HepG2 (cell line): ENCODE measurements around the gene HKDC1. TPM values are rescaled to one million over a fixed set of nuclear protein-coding genes. Genes with fewer than 3 reads are reported as not detected.

Source experiments
- ATAC-seq: fragments of 200-7000 bp; cut with Tn5 transposase; 3 replicates; pipeline ENCODE4 v1.9.1; 2020; ENCODE audit warnings: mild to moderate bottlenecking, moderate library complexity
- BruUV-seq: library from RNA; stranded (reverse); fragments of 400-500 nt; replicated peaks from 2 replicates; lab custom pipeline; 2021; lab: Mats Ljungman, UMichigan
- CTCF ChIA-PET: fragments of 300-600 bp; formaldehyde crosslinking; extraction: SDS; loops from one replicate; lab custom pipeline; 2021; ENCODE audit warnings: low total read pairs, inconsistent platforms, low intra/inter-chr PET ratio; lab: Yijun Ruan, JAX
- POLR2A ChIA-PET: fragments of 350-600 bp; sonication (Branson Sonifier 250); formaldehyde crosslinking; loops from one replicate; lab custom pipeline; 2020; ENCODE audit warnings: antibody characterized with exemption, inconsistent platforms; lab: Yijun Ruan, JAX
- DNase-seq: peaks from one replicate; pipeline ENCODE4 v3.0.0-alpha.2; 2015; ENCODE audit warnings: low spot score
- FAIRE-seq: peaks from 3 replicates; lab custom pipeline; 2011; peaks lifted over from hg19 to GRCh38; lab: Jason Lieb, UNC
- H2AFZ ChIP-seq: one replicate; pipeline ENCODE4 v1.6.1; 2011; ENCODE audit warnings: low read length, inconsistent platforms
- H3K27ac ChIP-seq: fragments of 300-600 bp; 3 replicates; pipeline ENCODE4 v1.8.0; 2011; ENCODE audit warnings: mixed run types, mild to moderate bottlenecking, mixed read lengths, low read length, inconsistent platforms; ENCODE audit not compliant: insufficient read depth; ENCODE audit errors: extremely low read length
- H3K27me3 ChIP-seq, 2 experiments: fragments of 200-600 bp in 1 of 2; 2 replicates in 1 of 2; 3 replicates in 1 of 2; pipeline versions ENCODE4 v1.6.0 to v1.8.0; 2011; ENCODE audit warnings: low read length in 2 of 2, mild to moderate bottlenecking in 2 of 2, moderate library complexity in 2 of 2, inconsistent platforms in 1 of 2; ENCODE audit not compliant: insufficient read depth in 2 of 2, control insufficient read depth in 1 of 2
- H3K36me3 ChIP-seq, 2 experiments: fragments of 200-600 bp in 1 of 2; replicated peaks in 1 of 2; 2 replicates in 1 of 2; 3 replicates in 1 of 2; pipeline versions ENCODE4 v1.5.1 to v1.8.0; 2011; ENCODE audit warnings: low read length in 2 of 2, inconsistent platforms in 1 of 2; ENCODE audit not compliant: insufficient read depth in 2 of 2, control insufficient read depth in 1 of 2
- H3K4me1 ChIP-seq: 2 replicates; pipeline ENCODE4 v1.5.1; 2012; ENCODE audit warnings: low read length, inconsistent platforms; ENCODE audit not compliant: insufficient read depth
- H3K4me2 ChIP-seq: 2 replicates; pipeline ENCODE4 v1.6.0; 2011; ENCODE audit warnings: low read depth, low read length, inconsistent platforms
- H3K4me3 ChIP-seq, 3 experiments: fragments of 200-600 bp in 1 of 3; sonication (generic), shearing (Covaris generic) in 1 of 3; replicated peaks in 1 of 3; 2 replicates each; pipeline ENCODE4 v1.5.1; 2011 to 2016; ENCODE audit warnings: low read length in 3 of 3, inconsistent platforms in 2 of 3, low read depth in 2 of 3, mild to moderate bottlenecking in 2 of 3, control low read depth in 1 of 3, mixed read lengths in 1 of 3; ENCODE audit not compliant: insufficient read depth in 1 of 3
- H3K79me2 ChIP-seq: one replicate; pipeline ENCODE4 v1.6.1; 2011; ENCODE audit warnings: low read length, inconsistent platforms; ENCODE audit not compliant: insufficient read depth
- H3K9ac ChIP-seq: 2 replicates; pipeline ENCODE4 v1.6.0; 2011; ENCODE audit warnings: mild to moderate bottlenecking, low read depth, low read length, inconsistent platforms; ENCODE audit not compliant: insufficient read depth
- H3K9me3 ChIP-seq: 2 replicates; pipeline ENCODE4 v1.5.1; 2012; ENCODE audit warnings: mild to moderate bottlenecking, low read length
- H4K20me1 ChIP-seq: 2 replicates; pipeline ENCODE4 v1.6.0; 2011; ENCODE audit warnings: inconsistent platforms, mild to moderate bottlenecking, low read length, moderate library complexity; ENCODE audit not compliant: insufficient read depth
- CHCHD3 ChIP-seq: sonication (generic); formaldehyde crosslinking; IDR thresholded peaks from 2 replicates; pipeline ENCODE4 v1.8.0; 2022; ENCODE audit warnings: mild to moderate bottlenecking, missing genetic modification reagents, moderate library complexity
- ERF ChIP-seq: IDR thresholded peaks from 2 replicates; pipeline ENCODE4 v1.6.1; 2018; ENCODE audit warnings: missing biosample characterization, missing genetic modification reagents
- HNRNPK ChIP-seq: fragments of 200-400 bp; formaldehyde crosslinking; IDR thresholded peaks from 2 replicates; pipeline ENCODE4 v1.6.1; 2018; ENCODE audit warnings: low read length, low read depth, moderate library complexity, mild to moderate bottlenecking; ENCODE audit not compliant: poor library complexity, severe bottlenecking
- KDM4B ChIP-seq: sonication (generic); formaldehyde crosslinking; IDR thresholded peaks from 2 replicates; pipeline ENCODE4 v1.4.0; 2020; ENCODE audit warnings: missing genetic modification reagents
- MAF1 ChIP-seq: sonication (generic); formaldehyde crosslinking; IDR thresholded peaks from 2 replicates; pipeline ENCODE4 v1.5.0; 2020; ENCODE audit warnings: missing genetic modification reagents, borderline replicate concordance
- PHF8 ChIP-seq: sonication (generic); formaldehyde crosslinking; IDR thresholded peaks from 2 replicates; pipeline ENCODE4 v1.5.0; 2020; ENCODE audit warnings: missing genetic modification reagents
- SMC3 ChIP-seq: IDR thresholded peaks from 2 replicates; pipeline ENCODE4 v1.6.1; 2011; ENCODE audit warnings: low read length, improper control_type of control experiment
- ZFP41 ChIP-seq: sonication (generic); formaldehyde crosslinking; IDR thresholded peaks from 2 replicates; pipeline ENCODE4 v1.4.0; 2020; ENCODE audit warnings: mild to moderate bottlenecking, missing genetic modification reagents, borderline replicate concordance
- ZFP91 ChIP-seq: sonication (generic); formaldehyde crosslinking; IDR thresholded peaks from 2 replicates; pipeline ENCODE4 v1.9.0; 2022; ENCODE audit warnings: missing genetic modification reagents, mild to moderate bottlenecking, borderline replicate concordance
- ZNF232 ChIP-seq: sonication (generic); formaldehyde crosslinking; IDR thresholded peaks from 2 replicates; pipeline ENCODE4 v1.4.0; 2020; ENCODE audit warnings: missing genetic modification reagents, borderline replicate concordance
- ZNF839 ChIP-seq: sonication (generic); formaldehyde crosslinking; IDR thresholded peaks from 2 replicates; pipeline ENCODE4 v1.4.0; 2020; ENCODE audit warnings: missing genetic modification reagents, mild to moderate bottlenecking, borderline replicate concordance
- WGBS: methylation state at CpG from one replicate; pipeline ENCODE4 v1.1.6; 2017; ENCODE audit warnings: low lambda C conversion rate; 5-methylcytosine and 5-hydroxymethylcytosine counted together
- in situ Hi-C: cut with HindIII; loops from 2 replicates; pipeline ENCODE4 v1.10.0; 2017; ENCODE audit warnings: low pct_unique_long_range_greater_than_20kb; ENCODE audit not compliant: extremely low pct_ligation_motif_present
- intact Hi-C: fragments of 100-400 bp; cut with micrococcal nuclease; formaldehyde crosslinking; loops from one replicate; pipeline ENCODE4 v1.10.0; 2022; ENCODE audit not compliant: unreplicated experiment
- polyA plus RNA-seq, 8 experiments: library from polyadenylated mRNA; depleted of rRNA in 3 of 8; stranded (reverse) in 7 of 8; unstranded in 1 of 8; fragments of >200 nt; fragmentation: Illumina TruSeq in 4 of 8; extraction: Trizol in 4 of 8; gene quantifications; 2 replicates each; pipeline versions ENCODE4 v1.2.1 to v1.2.3, GENCODE V29; 2011 to 2016; ENCODE audit warnings: low read depth in 4 of 8, missing spikeins in 1 of 8, mixed read lengths in 1 of 8; ENCODE audit not compliant: insufficient read depth in 1 of 8
- total RNA-seq, 5 experiments: library from RNA; depleted of rRNA; stranded (reverse); fragments of >200 nt; fragmentation: Illumina TruSeq; extraction: Trizol; gene quantifications; 2 replicates each; pipeline ENCODE4 v1.2.3, GENCODE V29; 2016; ENCODE audit warnings: low read depth in 1 of 5

Gene HKDC1
- total and polyA plus RNA-seq, 2 of the 13 experiments (the other 11 are each of a cell fraction or from before 2014, with no cell fraction given) = 8.1 to 12.4 TPM

- H3K79me2 ChIP-seq = no peaks in the 10 kb centered on the region
- H3K36me3 ChIP-seq = no peaks in the 10 kb centered on the region; a peak in 3 of 5 replicates
- H3K9ac ChIP-seq = no peak overlapping the region
- BruUV-seq = no TSS peak
- 90% methylated on average over 2 of the region's 2 CpGs for WGBS
- H3K27ac ChIP-seq = no peak overlapping the region
- no peaks in the 10 kb centered on the region for H4K20me1 ChIP-seq
- no peak overlapping the region for H3K4me2 ChIP-seq
- no peak for FAIRE-seq
- no peak for TF ChIP-seq CHCHD3
- no peak for TF ChIP-seq ZFP91 (CRISPR knock-in tag)
- no peak for TF ChIP-seq ZNF232 (CRISPR knock-in tag)
- no peak for TF ChIP-seq PHF8
- no peak for TF ChIP-seq ZNF839 (CRISPR knock-in tag)
- TF ChIP-seq MAF1 (CRISPR knock-in tag) = no peak
- no peak for TF ChIP-seq HNRNPK
- TF ChIP-seq SMC3 = no peak
- TF ChIP-seq ZFP41 (CRISPR knock-in tag) = no peak
- TF ChIP-seq ERF = no peak
- no peak for TF ChIP-seq KDM4B (CRISPR knock-in tag)
- TF ChIP-seq, all 625 proteins: peak for 0
- in situ Hi-C loops (no loop called here), intact Hi-C loops (no loop called here)
- Histone ChIP-seq H3K27me3 (no peaks in the 10 kb centered on the region), H2AFZ (no peak overlapping the region), H3K4me3 (no peak overlapping the region), H3K4me1 (peaks cover 44% of the 10 kb centered on the region), H3K9me3 (no peaks in the 10 kb centered on the region)
- POLR2A ChIA-PET = no interaction called here
- CTCF ChIA-PET = no interaction called here
- no peak for DNase-seq
- no peak for ATAC-seq
These were observed 8.0 kb downstream of the HKDC1 start for GRCh38 chr10:69228151-69228550.
